ENCODE data around the gene KRI1.

GRCh38 chr19:10543420-10544241 is 22.2 kb downstream of the KRI1 start, which contains the start of gene ATG4D:
- TF ChIP-seq, protein P1, sequence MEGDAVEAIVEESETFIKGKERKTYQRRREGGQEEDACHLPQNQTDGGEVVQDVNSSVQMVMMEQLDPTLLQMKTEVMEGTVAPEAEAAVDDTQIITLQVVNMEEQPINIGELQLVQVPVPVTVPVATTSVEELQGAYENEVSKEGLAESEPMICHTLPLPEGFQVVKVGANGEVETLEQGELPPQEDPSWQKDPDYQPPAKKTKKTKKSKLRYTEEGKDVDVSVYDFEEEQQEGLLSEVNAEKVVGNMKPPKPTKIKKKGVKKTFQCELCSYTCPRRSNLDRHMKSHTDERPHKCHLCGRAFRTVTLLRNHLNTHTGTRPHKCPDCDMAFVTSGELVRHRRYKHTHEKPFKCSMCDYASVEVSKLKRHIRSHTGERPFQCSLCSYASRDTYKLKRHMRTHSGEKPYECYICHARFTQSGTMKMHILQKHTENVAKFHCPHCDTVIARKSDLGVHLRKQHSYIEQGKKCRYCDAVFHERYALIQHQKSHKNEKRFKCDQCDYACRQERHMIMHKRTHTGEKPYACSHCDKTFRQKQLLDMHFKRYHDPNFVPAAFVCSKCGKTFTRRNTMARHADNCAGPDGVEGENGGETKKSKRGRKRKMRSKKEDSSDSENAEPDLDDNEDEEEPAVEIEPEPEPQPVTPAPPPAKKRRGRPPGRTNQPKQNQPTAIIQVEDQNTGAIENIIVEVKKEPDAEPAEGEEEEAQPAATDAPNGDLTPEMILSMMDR (IDR thresholded peaks at IDR 0.05): no peak
- peak; percentile 36 to 75 for TF ChIP-seq POLR2A (IDR thresholded peaks at IDR 0.05)

Data from adrenal gland (tissue), 5 donors.